HCT116 (cell line): ENCODE measurements around the gene MINDY4.

Experiments used
- CTCF ChIP-seq, 3 experiments: fragments of 200-600 bp in 1 of 3; sonication (generic) in 1 of 3; IDR thresholded peaks in 2 of 3; conservative IDR thresholded peaks in 1 of 3; 2 replicates each; pipeline ENCODE4 v1.5.1; 2012 to 2017; ENCODE audit warnings: low read depth in 2 of 3, low read length in 2 of 3, antibody characterized with exemption in 1 of 3, borderline replicate concordance in 1 of 3, control low read depth in 1 of 3, mild to moderate bottlenecking in 1 of 3, mixed read lengths in 1 of 3, mixed run types in 1 of 3, moderate library complexity in 1 of 3; ENCODE audit not compliant: insufficient read depth in 1 of 3
- POLR2A ChIP-seq: IDR thresholded peaks from 2 replicates; pipeline ENCODE4 v1.7.0; 2011; ENCODE audit warnings: borderline replicate concordance; ENCODE audit not compliant: insufficient read depth, insufficient read length; ENCODE audit errors: extremely low read depth
- POLR2AphosphoS5 ChIP-seq: IDR thresholded peaks from 2 replicates; pipeline ENCODE4 v1.6.1; 2011; ENCODE audit warnings: mild to moderate bottlenecking, low read depth, low read length, moderate library complexity
- SIN3A ChIP-seq: IDR thresholded peaks from 2 replicates; pipeline ENCODE4 v1.6.1; 2012; ENCODE audit warnings: low read depth
- SP1 ChIP-seq: IDR thresholded peaks from 2 replicates; pipeline ENCODE4 v1.6.1; 2012; ENCODE audit warnings: low read depth

GRCh38 chr7:30927040-30927439, 155.8 kb downstream of the MINDY4 start:
- TF ChIP-seq CTCF (IDR thresholded peaks at IDR 0.05 in 2 of 3, conservative IDR thresholded peaks at IDR 0.05 in 1 of 3; ENCODE audit: borderline replicate concordance in 1 of 3, insufficient read depth in 1 of 3, low read depth in 2 of 3, low read length in 2 of 3) = no peak
- TF ChIP-seq POLR2AphosphoS5 = no peak
- TF ChIP-seq POLR2A = no peak
- TF ChIP-seq SIN3A = no peak
- no peak for TF ChIP-seq SP1
